Body of pancreas (tissue), 4 donors: Measurements from ENCODE around the gene EML4. TPM values are rescaled to one million over a fixed set of nuclear protein-coding genes. Genes with fewer than 3 reads are reported as not detected.

Experiments used
- ATAC-seq: fragments of 150-250 bp; one replicate; pipeline ENCODE4 v1.9.1; 2016
- DNase-seq, 4 donors: peaks; one replicate each; pipeline ENCODE4 v3.0.0-alpha.2; 2019
- H3K27ac ChIP-seq, 4 donors: fragments of 200-600 bp; sonication (generic); 1 replicate in 3 of 4; 2 replicates in 1 of 4; pipeline versions ENCODE4 v1.5.1 to v1.6.1; 2016 to 2019; ENCODE audit warnings: mild to moderate bottlenecking in 1 of 4, mixed read lengths in 1 of 4, moderate library complexity in 1 of 4
- H3K27me3 ChIP-seq, 2 donors: fragments of 200-600 bp; sonication (generic); one replicate each; pipeline ENCODE4 v1.6.0; 2016; ENCODE audit warnings: mild to moderate bottlenecking in 1 of 2
- H3K36me3 ChIP-seq, 2 donors: fragments of 200-600 bp; sonication (generic); replicated peaks in 1 of 2; 2 replicates each; pipeline ENCODE4 v1.5.1; 2016; ENCODE audit warnings: low read depth in 2 of 2; ENCODE audit not compliant: insufficient read depth in 1 of 2
- H3K4me1 ChIP-seq: fragments of 200-600 bp; sonication (generic); one replicate; pipeline ENCODE4 v1.6.0; 2016
- H3K4me3 ChIP-seq, 2 donors: fragments of 200-600 bp; sonication (generic); 1 replicate in 1 of 2; 2 replicates in 1 of 2; pipeline ENCODE4 v1.5.1; 2016 to 2019
- H3K9me3 ChIP-seq, 3 donors: fragments of 200-600 bp; sonication (generic); 1 replicate in 2 of 3; 2 replicates in 1 of 3; pipeline ENCODE4 v1.5.1; 2016
- POLR2A ChIP-seq, 3 donors: fragments of 450-650 bp; IDR thresholded peaks; one replicate each; pipeline ENCODE4 v1.6.1; 2016; ENCODE audit warnings: antibody characterized with exemption in 3 of 3, mild to moderate bottlenecking in 2 of 3
- WGBS, 2 donors: methylation state at CpG; one replicate each; pipeline ENCODE4 v1.1.5; 2017; 5-methylcytosine and 5-hydroxymethylcytosine counted together
- intact Hi-C: fragments of 100-400 bp; cut with DNase I; formaldehyde crosslinking; loops from one replicate; pipeline ENCODE4 v1.15.1; 2023
- total RNA-seq, 2 donors: library from RNA; depleted of rRNA; stranded (reverse); fragments of >200 nt; gene quantifications; one replicate each; pipeline ENCODE4 v1.1.0, GENCODE V29; 2016
- TF ChIP-seq, protein P1 (sequence below), 7 experiments: fragments of 450-650 bp in 4 of 7; fragments of 200-600 bp in 3 of 7; sonication (generic) in 3 of 7; IDR thresholded peaks; one replicate each; pipeline ENCODE4 v1.5.1; 2016 to 2019; ENCODE audit warnings: antibody characterized with exemption in 7 of 7

Gene EML4
- total RNA-seq, 2 donors from 2014 or later, result 37.4 to 39.9 TPM

DNA sequence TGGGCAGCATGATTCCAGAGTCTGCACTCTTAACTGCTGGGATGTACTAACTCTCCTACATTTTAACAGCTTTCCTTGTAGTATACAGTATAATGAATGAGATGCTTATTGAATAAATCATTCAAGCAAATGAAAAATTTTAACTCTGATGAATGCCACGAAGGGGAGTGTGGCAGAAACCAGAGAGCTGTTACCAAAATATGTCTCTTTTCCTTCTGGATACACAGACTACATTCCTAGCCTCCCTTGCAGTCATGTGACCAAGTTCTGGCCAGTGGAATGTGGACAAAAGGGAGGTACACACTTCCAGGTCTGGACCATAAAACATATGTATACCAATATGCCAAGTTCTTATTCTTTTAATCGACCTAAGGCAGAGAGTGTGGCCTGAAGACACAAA, 1.7 kb upstream of the EML4 start:
- Histone ChIP-seq H3K4me3 (no peak overlapping the region), H3K36me3 (no peaks in the 10 kb centered on the region), H3K27me3 (no peaks in the 10 kb centered on the region), H3K27ac (no peak overlapping the region), H3K4me1 (peaks cover 23% of the 10 kb centered on the region), H3K9me3 (no peaks in the 10 kb centered on the region)
- ATAC-seq (no peak), DNase-seq (no peak)
- 41 to 47% methylated on average over 2 of the region's 2 CpGs for WGBS, 2 donors
- intact Hi-C loops, result no loop called here
- TF ChIP-seq, protein P1, sequence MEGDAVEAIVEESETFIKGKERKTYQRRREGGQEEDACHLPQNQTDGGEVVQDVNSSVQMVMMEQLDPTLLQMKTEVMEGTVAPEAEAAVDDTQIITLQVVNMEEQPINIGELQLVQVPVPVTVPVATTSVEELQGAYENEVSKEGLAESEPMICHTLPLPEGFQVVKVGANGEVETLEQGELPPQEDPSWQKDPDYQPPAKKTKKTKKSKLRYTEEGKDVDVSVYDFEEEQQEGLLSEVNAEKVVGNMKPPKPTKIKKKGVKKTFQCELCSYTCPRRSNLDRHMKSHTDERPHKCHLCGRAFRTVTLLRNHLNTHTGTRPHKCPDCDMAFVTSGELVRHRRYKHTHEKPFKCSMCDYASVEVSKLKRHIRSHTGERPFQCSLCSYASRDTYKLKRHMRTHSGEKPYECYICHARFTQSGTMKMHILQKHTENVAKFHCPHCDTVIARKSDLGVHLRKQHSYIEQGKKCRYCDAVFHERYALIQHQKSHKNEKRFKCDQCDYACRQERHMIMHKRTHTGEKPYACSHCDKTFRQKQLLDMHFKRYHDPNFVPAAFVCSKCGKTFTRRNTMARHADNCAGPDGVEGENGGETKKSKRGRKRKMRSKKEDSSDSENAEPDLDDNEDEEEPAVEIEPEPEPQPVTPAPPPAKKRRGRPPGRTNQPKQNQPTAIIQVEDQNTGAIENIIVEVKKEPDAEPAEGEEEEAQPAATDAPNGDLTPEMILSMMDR (IDR thresholded peaks at IDR 0.05), result no peak
- no peak for TF ChIP-seq POLR2A (IDR thresholded peaks at IDR 0.05)

DNA sequence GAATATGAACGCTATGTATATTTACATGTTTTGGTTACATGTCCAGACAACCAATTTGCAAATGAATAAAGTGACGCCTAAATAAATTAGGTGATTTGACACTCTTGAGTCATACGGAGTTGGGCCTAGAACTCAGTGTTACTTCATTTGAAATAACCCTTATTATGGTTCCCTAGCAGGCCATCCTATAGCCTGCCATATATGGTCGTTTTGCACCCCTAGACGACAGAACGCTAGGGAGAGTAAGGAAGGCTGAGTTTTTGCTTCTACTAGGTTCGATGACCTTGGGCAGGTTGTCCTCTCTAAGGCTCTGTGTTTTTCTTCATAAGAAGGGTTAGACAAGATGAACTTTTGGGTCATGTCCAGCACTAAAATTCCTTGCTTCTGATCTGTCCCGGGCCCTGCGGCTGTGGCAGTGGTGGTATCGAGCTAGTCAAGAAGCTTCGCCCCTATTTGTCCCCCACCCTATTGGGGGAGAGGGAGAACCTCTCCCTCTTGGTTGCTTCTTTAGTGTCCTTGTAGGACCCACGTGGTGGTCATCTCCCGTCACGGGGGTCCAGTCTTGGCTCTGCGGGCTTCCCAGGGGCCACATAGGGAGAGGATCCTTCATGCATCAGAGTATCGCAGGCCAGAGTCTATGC, 574 bp upstream of the EML4 start:
- peak in 1 of 4 donors; percentile 19 for DNase-seq
- no peaks in the 10 kb centered on the region for H3K27me3 ChIP-seq
- 69 to 80% methylated on average over 10 to 16 of the region's 16 CpGs for WGBS, 2 donors
- intact Hi-C loops, result no loop called here
- no peak for ATAC-seq
- no peaks in the 10 kb centered on the region for H3K9me3 ChIP-seq
- TF ChIP-seq POLR2A (IDR thresholded peaks at IDR 0.05), result no peak
- TF ChIP-seq, protein P1 (IDR thresholded peaks at IDR 0.05), result no peak
- peaks cover 34% of the 10 kb centered on the region for H3K4me1 ChIP-seq
- peak overlapping the region; percentile 43 to 95 (median 64) for H3K27ac ChIP-seq
- no peaks in the 10 kb centered on the region for H3K36me3 ChIP-seq
- no peak overlapping the region for H3K4me3 ChIP-seq

GRCh38 chr2:42169874-42170521, 845 bp downstream of the EML4 start:
- H3K4me1 ChIP-seq, result peaks cover 38% of the 10 kb centered on the region
- intact Hi-C loops, result no loop called here
- TF ChIP-seq POLR2A (IDR thresholded peaks at IDR 0.05), result no peak
- TF ChIP-seq, protein P1 (IDR thresholded peaks at IDR 0.05), result no peak
- peak overlapping the region; percentile 87 to 96 (median 94) for H3K27ac ChIP-seq
- 0% methylated on average over 10 of the region's 10 CpGs for WGBS, 2 donors
- ATAC-seq (no peak), DNase-seq (no peak)
- peak overlapping the region; percentile 76 to 78 for H3K4me3 ChIP-seq
- no peaks in the 10 kb centered on the region for H3K36me3 ChIP-seq
- no peaks in the 10 kb centered on the region for H3K27me3 ChIP-seq
- no peaks in the 10 kb centered on the region for H3K9me3 ChIP-seq

GRCh38 chr2:42170619-42171395, 1.7 kb downstream of the EML4 start:
- TF ChIP-seq POLR2A (IDR thresholded peaks at IDR 0.05), result no peak
- TF ChIP-seq, protein P1 (IDR thresholded peaks at IDR 0.05), result no peak
- peak overlapping the region; percentile 0 to 96 (median 91) for H3K27ac ChIP-seq
- no peak for DNase-seq

More at GRCh38 chr2:42170619-42171395, 1.7 kb downstream of the EML4 start:
- Histone ChIP-seq H3K4me1 (peaks cover 40% of the 10 kb centered on the region), H3K27me3 (no peaks in the 10 kb centered on the region), H3K4me3 (peak overlapping the region in 1 of 2 donors; percentile 76), H3K9me3 (no peaks in the 10 kb centered on the region), H3K36me3 (no peaks in the 10 kb centered on the region)
- intact Hi-C loops, result no loop called here
- WGBS, 2 donors, result 22 to 27% methylated on average over 9 of the region's 9 CpGs
- ATAC-seq, result no peak
